NCI-H774 (cell line): ENCODE data around the gene NOSTRIN.
"Not testable (repeated sequence)": the region's sequence is repeated elsewhere in the genome, so short reads cannot be mapped to it uniquely, and the experiment has no call there.

Source experiments
- DNase-seq: peaks from one replicate; lab custom pipeline; 2025; lab: John Stamatoyannopoulos, UW

Gene NOSTRIN

GRCh38 chr2:168790226-168790902 lies 12.1 kb upstream of the NOSTRIN start:
- no peak for DNase-seq

- DNase-seq = not testable (repeated sequence)
Measured at GRCh38 chr2:168791140-168791539, 11.3 kb upstream of the NOSTRIN start.

GRCh38 chr2:168793596-168793995 lies 8.8 kb upstream of the NOSTRIN start:
- DNase-seq = no peak

- DNase-seq = no peak
Measured at GRCh38 chr2:168794968-168795367, 7.5 kb upstream of the NOSTRIN start.

GRCh38 chr2:168796090-168796577 lies 6.3 kb upstream of the NOSTRIN start:
- DNase-seq = no peak

GRCh38 chr2:168796583-168797285 lies 5.7 kb upstream of the NOSTRIN start:
- no peak for DNase-seq

- no peak for DNase-seq
Measured at GRCh38 chr2:168797286-168797655, 5.2 kb upstream of the NOSTRIN start.

- DNase-seq = no peak
Measured at GRCh38 chr2:168798076-168798887, 4.2 kb upstream of the NOSTRIN start.

GRCh38 chr2:168798888-168799410 lies 3.5 kb upstream of the NOSTRIN start:
- no peak for DNase-seq

- no peak for DNase-seq
Measured at GRCh38 chr2:168801471-168801870, 966 bp upstream of the NOSTRIN start.

- no peak for DNase-seq
Measured at GRCh38 chr2:168802859-168803725, 655 bp downstream of the NOSTRIN start.

- no peak for DNase-seq
Measured at GRCh38 chr2:168804214-168804613, 1.8 kb downstream of the NOSTRIN start.

GRCh38 chr2:168805615-168806014 lies 3.2 kb downstream of the NOSTRIN start:
- DNase-seq = no peak

- DNase-seq = no peak
Measured at GRCh38 chr2:168809537-168809936, 7.1 kb downstream of the NOSTRIN start.

- no peak for DNase-seq
Measured at GRCh38 chr2:168810235-168810634, 7.8 kb downstream of the NOSTRIN start.

- no peak for DNase-seq
Measured at GRCh38 chr2:168811696-168812095, 9.3 kb downstream of the NOSTRIN start.

- no peak for DNase-seq
Measured at GRCh38 chr2:168814046-168814445, 11.6 kb downstream of the NOSTRIN start.

- DNase-seq = no peak
Measured at GRCh38 chr2:168814939-168815907, 12.8 kb downstream of the NOSTRIN start.

- no peak for DNase-seq
Measured at GRCh38 chr2:168816369-168816768, 13.9 kb downstream of the NOSTRIN start.

GRCh38 chr2:168819050-168819715 lies 16.7 kb downstream of the NOSTRIN start:
- DNase-seq = no peak
